Activated T-cell treated with anti-CD3 and anti-CD28 coated beads, Interleukin-2, amount 50 U/mL, for 48 hours (primary cell): ENCODE measurements around the gene CDX2.
"Not testable (repeated sequence)": the region's sequence is repeated elsewhere in the genome, so short reads cannot be mapped to it uniquely, and the experiment has no call there.

Source experiments
- DNase-seq, 2 experiments: peaks; one replicate each; pipeline ENCODE4 v3.0.0-alpha.2; 2020

CDX2 gene

DNA sequence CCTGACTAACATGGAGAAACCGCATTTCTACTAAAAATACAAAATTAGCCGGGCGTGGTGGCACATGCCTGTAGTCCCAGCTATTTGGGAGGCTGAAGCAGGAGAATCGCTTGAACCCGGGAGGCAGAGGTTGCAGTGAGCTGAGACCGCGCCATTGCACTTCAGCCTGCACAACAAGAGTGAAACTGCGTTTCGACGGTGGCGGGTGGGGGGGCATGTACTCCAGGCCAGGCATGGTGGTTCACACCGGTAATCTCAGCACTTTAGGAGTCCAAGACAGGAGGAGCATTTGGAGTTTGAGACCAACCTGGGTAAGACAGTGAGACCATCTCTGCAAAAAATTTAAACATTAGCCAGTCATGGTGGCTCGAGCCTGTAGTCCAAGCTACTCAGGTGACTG lies 4.9 kb downstream of the CDX2 start:
- not testable (repeated sequence) for DNase-seq

DNA sequence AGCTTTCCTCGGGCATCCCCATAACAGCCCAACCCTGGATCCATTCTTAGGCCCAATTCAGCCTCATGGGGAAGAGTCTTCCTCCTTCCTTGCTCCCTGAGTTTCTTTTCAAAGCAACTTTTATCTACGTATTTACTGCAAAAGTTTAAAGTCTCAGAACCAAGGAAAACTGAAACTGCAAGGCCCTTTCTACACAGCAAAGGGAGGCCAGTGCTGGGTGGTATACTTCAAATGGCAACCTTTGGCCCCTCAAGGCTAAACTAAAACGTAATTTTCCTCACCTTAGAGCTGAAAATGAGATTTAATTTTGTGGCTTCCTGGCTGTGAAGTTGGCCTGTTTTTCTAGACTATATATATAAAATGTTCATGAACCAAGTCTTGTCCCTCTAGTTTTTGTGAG lies 5.6 kb downstream of the CDX2 start:
- no peak for DNase-seq

DNA sequence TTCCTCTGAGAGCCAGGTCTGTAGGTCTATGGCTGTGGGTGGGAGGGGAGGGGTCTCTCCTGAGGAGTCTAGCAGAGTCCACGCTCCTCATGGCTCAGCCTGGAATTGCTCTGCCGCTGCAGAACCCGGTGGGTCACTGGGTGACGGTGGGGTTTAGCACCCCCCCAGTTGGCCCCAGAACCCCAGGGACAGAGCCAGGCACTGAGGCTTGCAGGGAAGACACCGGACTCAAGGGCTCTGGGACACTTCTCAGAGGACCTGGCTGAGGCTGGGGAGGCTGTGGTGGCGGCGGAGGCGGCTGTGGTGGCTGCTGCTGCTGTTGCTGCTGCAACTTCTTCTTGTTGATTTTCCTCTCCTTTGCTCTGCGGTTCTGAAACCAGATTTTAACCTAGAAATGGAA lies 6.1 kb downstream of the CDX2 start:
- DNase-seq: no peak

DNA sequence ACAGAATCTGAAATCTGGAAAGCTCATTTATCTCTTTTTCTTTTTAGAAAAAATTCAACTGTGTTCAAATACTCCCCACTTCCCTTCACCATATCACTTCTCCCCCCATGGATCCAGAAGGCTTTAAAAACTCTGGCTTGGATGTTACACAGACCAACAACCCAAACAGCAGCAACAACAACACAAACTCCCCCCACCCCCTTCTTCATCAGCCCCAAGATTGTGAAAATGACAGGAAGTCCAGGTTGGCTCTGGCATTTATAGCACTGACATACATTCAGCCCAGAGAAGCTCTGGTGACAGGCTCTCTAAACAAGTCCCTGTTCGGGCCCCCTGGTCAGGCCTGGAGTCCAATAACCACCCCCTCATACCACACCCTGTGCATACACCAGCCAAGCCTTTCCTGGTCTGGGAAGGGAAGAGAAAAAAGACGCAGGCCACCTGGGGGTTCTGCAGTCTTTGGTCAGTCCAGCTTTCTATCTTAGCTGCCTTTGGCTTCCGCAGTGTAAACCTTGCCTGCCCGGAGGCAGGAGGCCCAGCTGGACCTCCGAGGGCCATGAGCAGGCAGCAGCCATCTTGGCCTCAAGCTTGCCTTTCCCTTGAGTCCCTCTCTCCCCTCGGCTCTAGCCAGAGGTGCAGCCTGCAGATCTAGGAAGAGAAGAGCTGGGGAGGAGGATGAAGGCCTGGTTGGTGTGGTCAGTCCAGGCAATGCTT lies 6.8 kb downstream of the CDX2 start:
- no peak for DNase-seq

DNA sequence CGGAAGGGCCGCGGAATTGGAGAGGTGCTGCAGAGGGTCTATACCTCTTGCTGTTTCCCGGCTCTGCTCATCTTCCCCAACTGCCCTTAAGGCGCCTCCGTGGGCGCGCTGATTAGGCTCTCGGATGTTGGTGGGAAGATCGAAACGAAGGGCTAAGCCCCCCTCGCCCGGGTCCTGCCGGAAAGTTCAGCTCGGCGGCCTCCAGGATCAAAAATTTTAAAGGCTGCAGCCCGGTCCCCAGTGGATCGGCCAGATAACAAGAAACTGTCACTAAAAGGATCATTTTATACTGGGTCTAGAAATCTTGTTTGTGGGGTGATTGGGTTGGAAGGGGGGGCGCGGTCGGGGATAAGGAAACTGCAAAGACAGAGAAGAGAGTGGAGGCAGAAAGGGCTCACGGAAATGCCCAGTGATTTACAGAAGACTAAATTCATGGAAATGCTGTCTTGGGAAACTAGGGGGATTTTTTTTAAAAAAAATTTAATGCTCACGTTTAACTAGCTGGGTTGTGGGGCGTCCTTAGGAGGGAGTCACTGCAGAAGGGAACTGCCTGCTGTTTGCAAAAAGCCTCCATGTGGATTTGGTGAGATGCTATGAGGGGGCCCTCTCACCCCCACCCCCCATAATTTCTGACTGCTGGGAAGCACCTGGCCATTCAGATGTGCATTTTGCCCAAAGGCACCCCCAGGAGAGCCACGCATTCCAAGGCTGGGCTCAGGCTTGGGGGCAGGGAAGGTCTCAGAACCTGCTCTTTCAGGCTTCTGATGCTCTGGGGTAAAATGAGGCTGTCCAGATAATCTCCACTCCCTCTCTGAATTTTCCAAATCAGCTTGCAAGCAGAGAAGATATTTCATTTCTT lies 7.7 kb downstream of the CDX2 start:
- no peak for DNase-seq

DNA sequence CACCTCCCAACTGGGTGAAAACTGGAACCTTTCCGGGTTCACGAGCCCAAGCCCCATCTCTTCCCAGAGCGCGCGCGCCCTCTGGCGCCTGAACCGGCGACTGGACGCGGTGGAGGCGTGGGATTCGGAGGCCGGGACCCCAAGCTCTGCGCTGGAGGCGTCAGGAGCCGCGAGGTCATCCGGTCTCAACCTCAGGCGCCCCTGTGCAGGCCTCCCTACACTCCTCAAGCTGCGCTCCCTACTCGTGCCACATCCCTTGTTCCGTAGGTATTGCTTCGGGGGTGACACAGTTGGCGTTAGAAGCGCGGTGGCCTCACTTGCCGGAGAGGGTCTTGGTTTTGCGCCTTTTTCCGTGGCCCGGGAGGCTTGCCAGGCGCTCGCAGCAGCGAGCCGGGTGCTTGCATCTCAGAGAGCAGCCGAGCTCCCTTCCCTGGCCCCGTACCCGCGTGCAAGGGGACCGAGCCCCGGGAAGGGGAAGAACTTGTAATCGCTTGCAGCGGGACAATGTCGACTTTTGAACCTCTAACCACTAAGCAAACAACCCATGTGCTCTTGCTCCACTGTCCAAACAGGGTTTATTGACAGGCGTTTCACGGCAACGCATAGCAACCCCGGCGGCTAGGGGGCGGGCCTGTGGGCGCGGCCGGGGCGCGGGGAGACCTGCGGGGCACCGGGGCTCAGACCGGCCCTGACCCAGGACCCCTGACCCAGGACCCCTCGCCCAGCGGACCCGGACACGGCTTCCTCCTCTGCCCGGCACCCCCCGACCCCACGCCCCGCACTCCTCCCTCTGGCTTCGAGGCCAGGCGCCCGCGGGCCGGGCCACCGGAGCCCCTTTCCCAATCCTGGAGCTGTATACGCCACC lies 8.5 kb downstream of the CDX2 start:
- peak; percentile 65 to 67 for DNase-seq

DNA sequence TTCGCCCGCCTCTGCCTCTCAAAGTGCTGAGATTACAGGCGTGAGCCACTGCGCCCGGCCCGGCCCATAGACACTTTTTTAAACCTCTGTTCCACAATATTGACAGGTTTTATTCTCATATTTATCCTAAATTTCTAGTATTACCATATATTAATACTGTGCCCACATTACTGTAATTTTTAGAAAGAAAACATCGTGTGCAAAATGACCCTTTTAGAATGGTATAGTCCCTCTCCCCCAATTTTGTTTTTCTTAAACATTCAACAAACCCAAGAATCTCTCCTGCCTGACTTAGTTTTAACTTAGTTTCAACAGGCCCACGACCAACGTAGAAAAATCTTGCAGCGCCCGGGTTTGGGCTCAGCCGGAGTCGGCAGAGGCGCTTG lies 9.1 kb downstream of the CDX2 start:
- no peak for DNase-seq

DNA sequence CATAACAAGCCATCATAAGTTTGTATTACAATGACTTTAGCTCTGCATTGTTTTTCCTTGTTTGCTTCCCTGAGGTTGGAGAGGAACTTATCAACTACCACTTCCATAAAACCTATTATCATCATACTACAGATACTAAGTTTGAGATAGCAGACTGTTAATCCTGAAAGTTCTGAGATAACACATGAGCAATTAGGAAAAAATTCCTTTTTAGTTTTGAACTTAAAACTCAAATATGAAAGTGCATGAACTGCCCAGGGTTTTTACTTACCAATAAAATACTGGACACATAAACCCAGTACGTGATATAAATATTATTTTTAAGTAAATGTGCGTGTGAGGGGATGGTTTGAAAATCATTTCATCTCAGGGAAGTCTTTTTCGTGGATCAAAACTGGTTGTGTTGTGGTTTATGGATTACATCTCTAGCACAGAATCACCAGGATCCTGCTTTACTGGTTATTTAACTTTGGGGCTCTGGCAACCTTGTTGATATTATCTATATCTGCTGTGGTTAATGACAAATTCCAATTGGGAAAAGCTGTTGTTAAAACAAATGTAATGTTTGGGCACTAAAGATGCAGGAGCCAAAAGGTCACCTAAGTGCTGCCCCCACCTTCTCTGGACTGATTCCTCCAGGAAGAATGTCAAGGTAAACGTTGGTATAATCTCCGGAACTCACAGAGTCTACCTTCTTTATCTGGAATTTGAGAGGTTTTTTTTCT lies 12.4 kb downstream of the CDX2 start:
- no peak for DNase-seq

DNA sequence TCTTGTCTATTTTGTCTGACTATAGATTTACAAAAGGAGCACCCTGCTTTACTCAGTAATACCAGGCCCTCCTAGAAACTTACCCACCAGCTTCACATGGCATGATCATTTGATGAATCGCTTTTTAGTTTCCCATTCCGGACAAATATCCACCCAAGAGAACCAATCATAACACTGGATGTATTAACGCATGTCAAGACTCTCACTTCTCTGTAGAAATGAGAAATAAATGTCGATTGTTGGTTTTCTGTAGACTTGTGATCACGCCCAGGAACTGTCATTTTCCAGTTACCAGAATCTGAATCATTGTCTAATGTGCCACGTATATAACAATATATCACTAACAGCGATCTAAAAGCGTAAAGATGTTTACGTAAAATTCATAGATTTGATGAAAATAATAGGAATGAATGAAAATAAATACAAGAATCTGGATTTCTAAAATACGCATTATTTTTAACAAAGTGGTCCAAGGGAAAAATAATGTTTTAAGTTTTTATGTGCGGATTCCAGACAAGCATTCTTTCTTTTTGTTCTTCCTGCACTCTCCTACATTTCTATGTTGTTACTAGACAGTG lies 14.0 kb downstream of the CDX2 start:
- DNase-seq: no peak

DNA sequence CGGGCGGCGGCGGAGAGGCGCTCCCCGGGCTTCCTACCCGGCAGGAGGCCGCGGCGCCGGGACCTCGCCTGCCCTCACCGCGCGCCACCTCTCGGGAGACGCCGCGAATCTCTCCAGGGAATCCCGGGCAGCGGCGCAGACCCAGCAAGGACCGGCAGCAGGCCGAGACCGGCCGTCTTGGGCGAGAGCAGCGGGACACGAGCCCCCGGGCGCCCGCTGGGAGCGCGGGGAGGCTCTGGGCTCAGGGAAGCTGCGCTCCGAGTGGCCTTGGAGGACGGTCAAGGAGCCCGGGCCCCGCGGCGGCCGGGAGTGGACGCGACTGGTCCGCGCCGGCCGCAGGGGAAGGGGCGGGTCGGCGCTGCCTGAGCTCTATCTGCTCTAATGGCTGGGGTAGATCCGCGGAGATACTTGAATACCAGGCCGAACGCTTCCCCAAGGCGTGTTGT lies 14.7 kb downstream of the CDX2 start:
- DNase-seq: no peak

DNA sequence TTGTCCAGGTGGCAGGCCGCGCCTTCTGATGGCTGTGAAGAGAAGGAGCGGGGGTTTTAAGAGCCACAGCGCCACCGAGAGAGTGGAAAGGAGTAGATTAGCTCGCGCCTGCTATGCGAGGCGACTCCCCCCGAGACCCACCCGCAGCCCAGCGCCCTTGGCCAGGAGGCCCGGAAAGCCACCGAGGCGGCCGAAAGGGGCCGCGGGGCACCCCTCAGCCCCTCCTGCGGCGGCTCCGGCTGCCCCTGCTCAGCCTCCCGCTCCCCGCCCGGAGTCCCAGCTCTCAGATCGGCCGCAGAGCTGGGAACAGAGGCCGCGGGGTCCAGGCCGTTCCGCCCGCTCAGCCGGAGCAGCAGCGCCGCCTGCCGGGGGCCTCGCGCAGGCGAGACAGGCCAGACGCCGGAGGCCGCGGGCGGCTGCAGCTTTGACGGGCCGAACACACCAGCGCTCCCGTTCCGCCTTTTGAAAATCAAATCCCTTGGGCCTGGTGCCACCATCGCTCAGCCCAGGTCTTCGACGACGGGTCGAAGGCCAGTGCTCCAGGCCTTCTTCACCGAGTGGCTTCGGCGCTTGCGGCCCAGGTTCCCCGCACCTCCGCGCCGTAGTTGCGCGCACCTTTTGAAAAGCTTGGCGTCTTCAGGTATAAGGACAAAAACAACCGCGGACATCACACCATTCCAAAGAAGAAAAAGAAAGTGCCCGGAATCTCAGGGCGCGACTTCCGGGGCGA lies 15.3 kb downstream of the CDX2 start:
- DNase-seq: peak; percentile 79 to 84

DNA sequence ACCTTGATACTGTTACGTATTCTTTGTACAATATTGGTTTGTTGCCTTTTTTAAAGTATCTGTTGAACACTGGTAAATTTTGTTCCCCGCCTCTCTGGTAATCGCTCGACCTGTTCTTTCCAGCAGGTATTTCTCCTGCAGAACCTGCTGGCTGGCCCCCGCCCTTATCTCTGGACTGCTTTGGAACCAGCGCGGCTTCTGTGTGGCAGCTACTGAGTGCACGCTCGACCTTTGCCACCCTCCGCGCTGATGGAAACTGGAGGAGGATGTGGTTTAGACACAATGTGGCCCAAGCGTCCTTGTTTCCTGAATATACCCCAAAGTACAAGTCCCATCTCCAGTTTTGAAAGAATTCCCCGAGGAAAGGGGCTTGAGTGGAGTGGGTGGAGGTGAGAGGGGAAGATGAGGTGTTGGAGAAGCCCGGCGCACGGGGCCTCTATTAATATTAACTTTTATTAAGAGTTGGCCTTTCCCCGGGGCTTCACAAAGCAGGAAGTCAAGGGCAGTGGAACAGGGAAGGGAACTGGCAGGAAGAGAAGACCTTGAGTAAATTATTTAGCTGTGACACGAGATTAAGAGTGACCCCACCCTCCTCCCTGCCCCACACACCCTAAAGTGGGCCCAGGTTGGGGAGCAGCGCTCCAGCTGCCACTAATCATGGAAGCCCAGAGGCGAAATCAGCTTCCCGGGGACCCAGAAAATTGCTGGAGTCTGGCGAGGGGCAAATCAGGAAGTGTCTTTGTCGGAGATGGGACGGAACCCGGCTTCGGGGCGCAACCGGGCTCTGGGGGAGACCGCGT lies 16.0 kb downstream of the CDX2 start:
- DNase-seq: no peak

DNA sequence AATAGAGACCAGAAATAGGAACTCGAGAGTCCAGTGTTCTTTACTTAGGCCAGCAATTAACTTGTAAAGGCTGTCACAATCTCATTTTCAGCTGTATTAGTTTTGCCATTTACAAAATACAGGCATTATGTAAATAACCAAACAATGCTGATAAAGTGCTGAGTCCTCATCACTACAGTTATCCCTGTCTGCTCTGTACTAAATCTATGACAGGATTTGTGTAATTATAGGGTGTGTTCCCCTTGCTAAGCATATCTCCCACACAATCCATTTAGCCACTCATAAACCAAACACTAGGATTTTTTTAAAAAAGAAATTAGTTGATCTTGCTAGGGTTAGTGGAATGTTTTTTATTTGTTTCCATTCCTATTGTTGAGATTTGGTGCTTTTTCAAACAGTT lies 26.1 kb downstream of the CDX2 start:
- DNase-seq: no peak

DNA sequence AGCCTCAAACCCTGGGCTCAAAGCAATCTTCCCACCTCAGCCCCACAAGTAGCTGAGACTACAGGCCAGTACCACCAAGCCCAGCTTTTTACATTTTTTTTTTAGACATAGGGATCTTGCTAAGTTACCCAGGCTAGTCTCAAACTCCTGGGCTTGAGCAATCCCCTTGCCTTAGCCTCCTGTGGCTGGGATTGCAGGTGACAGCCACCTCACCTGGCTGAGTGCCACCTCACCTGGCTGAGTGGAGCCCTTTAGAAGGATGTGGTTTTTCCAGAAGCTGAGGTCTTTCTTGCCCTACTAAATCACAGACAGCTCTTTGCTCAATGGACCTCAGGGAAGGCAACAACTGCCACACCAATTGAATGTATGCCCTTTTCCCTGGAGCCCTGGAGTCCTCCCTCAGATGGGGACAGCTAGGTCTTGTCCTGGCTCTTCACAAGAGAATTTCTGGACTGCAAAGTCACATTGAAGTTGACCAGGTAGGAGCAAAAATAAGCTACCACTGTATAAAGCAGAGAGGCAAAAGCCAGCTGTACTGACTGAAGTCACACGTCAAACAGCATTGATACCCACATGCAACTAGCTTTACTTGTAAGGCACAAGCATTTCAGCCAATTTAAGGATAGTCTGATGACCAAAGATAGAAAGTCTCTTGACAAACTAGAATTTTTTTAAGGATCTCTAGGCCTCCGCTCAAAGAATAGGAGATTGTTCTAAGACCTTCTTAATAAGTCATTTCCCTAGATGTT lies 35.4 kb downstream of the CDX2 start:
- no peak for DNase-seq

DNA sequence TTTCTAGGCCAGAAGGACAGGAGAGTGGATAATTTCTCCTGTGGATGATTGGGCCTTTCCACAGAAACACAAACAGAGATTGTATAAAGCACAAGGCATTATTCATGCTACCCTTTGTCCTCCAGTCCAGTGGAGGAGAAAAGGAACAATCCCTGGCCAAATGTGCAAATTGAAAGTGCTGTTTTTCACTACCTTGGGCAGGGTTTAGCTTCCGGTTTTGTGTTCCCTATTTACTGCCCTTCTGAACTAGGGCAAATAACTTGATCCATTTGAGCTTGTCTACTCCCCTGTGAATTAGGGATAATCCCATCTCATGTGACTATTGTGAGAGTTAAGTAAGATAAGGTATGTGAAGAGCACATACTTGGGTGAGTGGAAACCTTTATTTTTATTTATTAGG lies 36.0 kb downstream of the CDX2 start:
- DNase-seq: no peak

DNA sequence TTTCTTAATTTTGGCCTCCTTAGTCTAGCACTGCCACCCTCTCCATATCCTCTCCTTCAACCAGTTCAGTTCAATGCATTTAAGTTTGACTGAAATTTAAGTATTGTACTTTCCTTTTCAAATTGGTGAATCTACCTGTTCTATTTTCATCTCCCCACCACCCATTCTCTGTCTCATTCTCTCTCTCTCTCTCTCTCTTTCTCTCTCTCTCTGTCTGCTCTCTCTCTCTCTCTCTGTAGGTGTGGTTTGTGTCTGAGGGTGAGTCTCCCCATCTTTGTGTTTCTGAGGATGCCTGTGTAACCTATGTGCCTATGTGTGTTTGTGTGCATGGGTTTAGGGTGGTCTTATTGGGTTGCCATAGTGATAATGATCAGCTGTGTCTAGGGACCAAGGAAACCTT lies 39.2 kb downstream of the CDX2 start:
- DNase-seq: no peak

DNA sequence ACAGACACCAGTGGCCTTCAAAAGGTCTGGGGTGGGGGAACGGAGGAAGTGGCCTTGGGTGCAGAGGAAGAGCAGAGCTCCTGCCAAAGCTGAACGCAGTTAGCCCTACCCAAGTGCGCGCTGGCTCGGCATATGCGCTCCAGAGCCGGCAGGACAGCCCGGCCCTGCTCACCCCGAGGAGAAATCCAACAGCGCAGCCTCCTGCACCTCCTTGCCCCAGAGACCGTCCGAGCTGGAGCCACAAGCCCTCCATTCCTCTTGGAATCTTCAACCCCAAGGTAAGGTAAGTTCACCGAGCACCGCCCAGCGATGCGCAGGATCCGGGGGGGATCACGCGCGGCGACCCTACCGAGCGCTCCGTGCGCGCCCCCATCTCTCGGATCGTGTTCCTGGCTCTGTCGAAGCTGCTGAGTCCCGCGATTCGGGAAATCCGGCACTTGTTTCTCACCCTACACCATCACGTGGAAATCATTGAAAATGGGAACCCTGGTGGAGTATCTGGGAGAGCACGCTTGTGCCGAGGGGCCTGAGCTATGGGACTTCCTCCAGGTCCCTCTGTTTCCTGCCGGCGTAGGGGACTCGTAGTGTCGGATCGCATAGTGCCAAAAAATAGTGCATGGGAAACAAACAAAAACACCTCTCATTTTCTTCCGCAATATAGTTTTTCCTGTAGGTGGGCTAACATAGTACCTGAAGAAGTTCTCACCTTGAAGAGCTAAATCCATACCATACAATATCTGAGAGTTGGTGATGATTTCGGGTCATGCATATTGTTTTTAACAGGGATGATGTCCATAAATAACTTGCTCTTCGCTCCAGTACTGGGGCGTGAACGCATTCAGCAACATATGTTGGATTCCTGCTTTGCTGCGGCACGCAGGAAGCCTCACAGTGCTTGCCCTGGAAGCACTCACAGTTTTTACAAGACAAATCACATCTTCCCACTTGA lies 40.0 kb downstream of the CDX2 start:
- peak; percentile 21 to 22 for DNase-seq

DNA sequence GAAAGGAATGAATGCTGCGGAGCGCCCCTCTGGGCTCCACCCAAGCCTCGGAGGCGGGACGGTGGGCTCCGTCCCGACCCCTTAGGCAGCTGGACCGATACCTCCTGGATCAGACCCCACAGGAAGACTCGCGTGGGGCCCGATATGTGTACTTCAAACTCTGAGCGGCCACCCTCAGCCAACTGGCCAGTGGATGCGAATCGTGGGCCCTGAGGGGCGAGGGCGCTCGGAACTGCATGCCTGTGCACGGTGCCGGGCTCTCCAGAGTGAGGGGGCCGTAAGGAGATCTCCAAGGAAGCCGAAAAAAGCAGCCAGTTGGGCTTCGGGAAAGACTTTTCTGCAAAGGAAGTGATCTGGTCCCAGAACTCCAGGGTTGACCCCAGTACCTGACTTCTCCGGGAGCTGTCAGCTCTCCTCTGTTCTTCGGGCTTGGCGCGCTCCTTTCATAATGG lies 40.7 kb downstream of the CDX2 start:
- DNase-seq: peak in 1 of 2 experiments; percentile 21
